ENCODE data around the gene CLEC1A. TPM values are rescaled to one million over a fixed set of nuclear protein-coding genes. Genes with fewer than 3 reads are reported as not detected.

The CLEC1A gene
- total and polyA plus RNA-seq, 8 donors, result 0.24 to 3.0 (median 0.79) TPM

DNA sequence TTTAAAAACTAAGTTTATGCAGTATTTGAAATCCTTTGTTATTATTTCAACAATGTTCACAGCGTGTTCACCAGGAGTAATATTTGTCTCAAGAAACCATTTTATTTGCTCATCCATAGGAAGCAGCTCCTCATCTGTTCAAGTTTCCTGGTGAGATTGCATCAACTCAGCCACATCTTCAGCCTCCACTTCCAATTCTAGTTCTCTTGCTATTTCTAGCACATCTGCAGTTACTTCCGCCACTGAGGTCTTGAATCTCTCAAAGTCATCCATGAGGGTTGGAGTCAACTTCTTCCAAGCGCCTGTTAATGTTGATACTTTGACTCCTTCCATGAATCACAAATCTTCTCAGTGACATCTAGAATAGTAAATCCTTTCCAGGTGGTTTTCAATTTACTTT lies 50.3 kb downstream of the CLEC1A start:
- Histone ChIP-seq H3K27me3 (no peaks in the 10 kb centered on the region), H3K27ac (no peak overlapping the region), H3K4me1 (no peaks in the 10 kb centered on the region), H3K4me3 (no peak overlapping the region), H3K9me3 (no peaks in the 10 kb centered on the region), H3K36me3 (no peaks in the 10 kb centered on the region)
- no peak for ATAC-seq
- TF ChIP-seq CTCF (IDR thresholded peaks at IDR 0.05), result no peak
- intact Hi-C loops (cut with DNase I), result no loop called here
- WGBS, 2 donors, result 52 to 66% methylated on average over 3 of the region's 3 CpGs
- DNase-seq, result no peak
- no peak for FAIRE-seq

- FAIRE-seq (no peak), DNase-seq (no peak), ATAC-seq (no peak)
- Histone ChIP-seq H3K9me3 (no peaks in the 10 kb centered on the region), H3K4me1 (no peaks in the 10 kb centered on the region), H3K27me3 (no peaks in the 10 kb centered on the region), H3K36me3 (no peaks in the 10 kb centered on the region), H3K4me3 (no peak overlapping the region), H3K27ac (no peak overlapping the region)
- TF ChIP-seq CTCF (IDR thresholded peaks at IDR 0.05), result no peak
- intact Hi-C loops (cut with DNase I), result no loop called here
Observed at GRCh38 chr12:10042167-10042566, 56.6 kb downstream of the CLEC1A start.

GRCh38 chr12:10033783-10034545 lies 64.8 kb downstream of the CLEC1A start:
- peak in 1 of 4 donors; percentile 16 for TF ChIP-seq CTCF (IDR thresholded peaks at IDR 0.05)
- Histone ChIP-seq H3K4me3 (no peak overlapping the region), H3K27ac (no peak overlapping the region), H3K4me1 (no peaks in the 10 kb centered on the region), H3K9me3 (no peaks in the 10 kb centered on the region), H3K27me3 (no peaks in the 10 kb centered on the region), H3K36me3 (no peaks in the 10 kb centered on the region)
- DNase-seq, result no peak
- intact Hi-C loops (cut with DNase I), result no loop called here
- ATAC-seq, result no peak
- FAIRE-seq, result no peak
- 39 to 82% methylated on average over 1 of the region's 1 CpG for WGBS, 2 donors

GRCh38 chr12:10031771-10032175 lies 67.0 kb downstream of the CLEC1A start:
- 66 to 77% methylated on average over 5 of the region's 5 CpGs for WGBS, 2 donors
- H3K4me1 ChIP-seq, result no peaks in the 10 kb centered on the region
- no peak overlapping the region for H3K4me3 ChIP-seq
- DNase-seq (no peak), FAIRE-seq (no peak), ATAC-seq (no peak)
- H3K36me3 ChIP-seq, result no peaks in the 10 kb centered on the region
- intact Hi-C loops (cut with DNase I), result no loop called here
- H3K27ac ChIP-seq, result no peak overlapping the region
- H3K27me3 ChIP-seq, result no peaks in the 10 kb centered on the region
- TF ChIP-seq CTCF (IDR thresholded peaks at IDR 0.05), result no peak
- no peaks in the 10 kb centered on the region for H3K9me3 ChIP-seq

DNA sequence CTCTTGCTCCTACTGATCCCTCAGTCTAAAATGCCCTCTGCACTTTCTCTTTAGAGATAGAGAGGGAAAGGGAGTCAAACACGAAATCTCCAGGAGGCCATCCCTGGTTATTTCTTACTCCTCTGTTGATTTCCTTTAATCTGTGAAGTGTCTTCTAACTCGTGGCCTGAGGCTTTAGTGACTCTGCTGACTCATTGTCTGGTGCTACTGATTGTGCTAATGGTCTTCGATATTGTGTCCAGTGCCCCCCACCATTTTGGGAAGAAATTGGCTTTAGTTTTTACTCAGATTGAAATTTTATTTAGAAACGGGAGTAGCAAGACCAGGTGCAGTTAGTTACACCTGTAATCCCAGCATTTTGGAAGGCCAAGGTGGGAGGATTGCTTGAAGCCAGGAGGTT lies 67.5 kb downstream of the CLEC1A start:
- Histone ChIP-seq H3K9me3 (no peaks in the 10 kb centered on the region), H3K4me3 (no peak overlapping the region), H3K27me3 (no peaks in the 10 kb centered on the region), H3K4me1 (no peaks in the 10 kb centered on the region), H3K36me3 (no peaks in the 10 kb centered on the region), H3K27ac (no peak overlapping the region)
- TF ChIP-seq CTCF (IDR thresholded peaks at IDR 0.05), result no peak
- 45 to 58% methylated on average over 4 of the region's 4 CpGs for WGBS, 2 donors
- FAIRE-seq (no peak), ATAC-seq (no peak), DNase-seq (no peak)
- intact Hi-C loops (cut with DNase I), result no loop called here

Data from pancreas (tissue), 10 donors.